NCI-H1436 (cell line): Measurements from ENCODE around the gene SLC25A25.
A peak's percentile ranks its signal among the peaks of the same experiment; 100 is the strongest.

Experiments
- DNase-seq: peaks from one replicate; lab custom pipeline; 2025; lab: John Stamatoyannopoulos, UW

SLC25A25 gene

DNA sequence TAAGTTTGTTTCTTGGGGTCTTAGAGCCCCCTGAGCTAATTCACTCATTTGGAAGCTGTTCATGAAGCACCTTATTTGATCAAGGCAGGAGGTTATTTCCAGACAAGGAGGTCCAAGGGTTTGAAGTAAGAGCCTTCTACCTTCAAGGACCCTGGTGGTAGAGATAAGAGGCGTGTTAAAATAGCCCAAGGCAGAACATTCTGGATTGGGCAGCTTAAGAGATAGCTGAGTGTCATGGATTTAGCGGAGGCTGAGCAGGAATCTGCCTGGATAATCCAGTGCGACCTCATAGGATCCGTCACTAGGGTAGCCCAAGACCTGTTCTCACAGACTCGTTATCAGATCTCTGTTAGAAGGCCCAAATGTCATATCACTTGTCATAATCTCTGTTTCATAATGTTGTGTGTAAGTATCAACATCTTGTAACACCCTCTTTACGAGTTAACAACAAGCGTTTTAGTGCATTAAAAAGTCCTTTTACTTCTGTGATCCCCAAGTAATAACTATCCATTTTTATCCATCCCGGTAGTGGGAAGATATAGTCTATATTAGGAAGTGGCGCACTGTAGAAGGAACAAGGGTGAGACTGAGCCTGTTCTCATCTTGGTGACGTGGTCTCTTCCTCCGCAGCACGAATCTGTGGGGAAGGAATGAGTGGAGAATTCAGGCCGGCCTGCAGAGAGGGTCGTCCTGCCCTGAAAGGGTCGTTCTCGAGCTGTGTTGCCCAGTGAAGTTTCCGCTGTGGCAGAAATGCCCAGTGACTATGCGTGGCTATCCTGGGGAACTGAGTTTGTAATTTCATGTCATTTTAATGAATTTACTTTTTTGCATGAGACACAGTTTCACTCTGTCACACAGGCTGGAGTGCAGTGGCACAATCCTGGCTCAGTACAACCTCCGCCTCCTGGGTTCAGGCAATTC, 28.8 kb downstream of the SLC25A25 start:
- no peak for DNase-seq

DNA sequence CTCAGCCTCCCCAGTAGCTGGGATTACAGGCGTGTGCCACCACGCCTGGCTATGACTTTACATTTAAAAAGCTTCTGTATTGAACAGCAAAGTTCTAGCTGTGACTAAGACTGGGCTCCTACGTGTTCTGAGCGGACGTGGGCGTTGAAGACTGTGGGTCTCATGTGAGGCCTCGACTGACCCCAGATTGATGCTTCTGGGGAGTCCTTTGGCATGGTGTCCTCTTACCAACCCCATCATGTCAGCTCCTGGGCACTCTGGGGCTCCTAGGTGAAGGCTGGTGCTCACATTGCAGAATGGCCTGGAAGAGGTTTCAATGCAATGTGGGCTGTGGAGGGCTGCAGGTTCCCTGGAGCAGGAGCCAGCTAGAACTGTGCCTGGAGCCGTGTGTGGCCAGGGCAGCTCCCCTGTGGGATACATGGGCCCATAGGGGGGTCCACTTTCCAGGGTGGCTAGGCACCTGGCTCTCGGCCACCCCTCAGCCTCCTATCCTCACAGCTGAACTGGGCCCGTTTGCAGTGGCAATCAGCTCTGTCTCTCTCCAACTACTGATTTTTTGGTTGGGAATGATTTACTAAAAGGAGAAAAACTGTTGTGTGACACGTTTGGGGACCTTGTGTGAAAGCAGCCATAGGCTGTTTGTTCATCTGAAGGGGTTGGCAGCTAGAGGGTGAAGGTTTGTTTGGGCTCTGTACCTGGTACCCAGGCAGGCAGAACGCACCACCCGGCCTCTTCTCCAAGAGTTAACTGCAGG, 29.7 kb downstream of the SLC25A25 start:
- DNase-seq = no peak

DNA sequence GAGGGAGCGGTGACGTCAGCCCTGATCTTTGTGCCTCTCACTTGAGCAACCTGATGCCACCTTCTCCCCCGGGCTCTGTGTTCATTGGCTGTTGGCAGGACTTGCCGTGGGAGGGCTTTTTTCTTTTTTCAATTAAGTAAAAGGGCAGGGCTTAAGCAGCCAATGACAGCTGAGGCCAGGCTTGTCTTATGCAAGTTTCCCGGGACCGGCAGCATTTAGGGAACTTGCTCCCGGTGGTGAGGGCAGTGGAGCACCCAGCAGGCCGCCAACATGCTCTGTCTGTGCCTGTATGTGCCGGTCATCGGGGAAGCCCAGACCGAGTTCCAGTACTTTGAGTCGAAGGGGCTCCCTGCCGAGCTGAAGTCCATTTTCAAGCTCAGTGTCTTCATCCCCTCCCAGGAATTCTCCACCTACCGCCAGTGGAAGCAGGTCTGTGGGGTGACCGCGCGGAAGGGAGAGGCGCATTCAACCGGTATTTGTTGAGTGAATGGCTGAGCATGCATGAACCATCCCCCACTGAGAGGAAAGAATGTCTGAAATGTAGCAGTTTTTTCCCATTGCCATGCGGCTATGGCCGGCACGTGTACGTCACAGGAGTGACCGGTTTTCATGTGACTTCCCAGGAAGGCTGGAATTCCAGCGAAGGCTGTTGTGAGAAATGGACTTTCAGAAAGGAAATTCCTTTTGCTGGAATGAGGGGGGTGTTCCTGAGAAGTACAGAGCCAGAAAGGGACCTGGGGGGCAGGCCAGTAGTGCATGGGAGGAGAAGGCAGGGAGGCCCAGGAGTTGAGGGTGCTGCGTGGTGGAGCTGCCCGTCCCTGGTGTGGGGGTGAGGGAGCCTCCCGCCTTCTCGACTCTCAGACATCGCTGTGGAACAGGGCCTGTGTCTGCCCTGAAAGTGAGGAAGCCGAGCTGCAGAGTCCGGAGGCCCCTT, 30.5 kb downstream of the SLC25A25 start:
- peak; percentile 96 for DNase-seq

DNA sequence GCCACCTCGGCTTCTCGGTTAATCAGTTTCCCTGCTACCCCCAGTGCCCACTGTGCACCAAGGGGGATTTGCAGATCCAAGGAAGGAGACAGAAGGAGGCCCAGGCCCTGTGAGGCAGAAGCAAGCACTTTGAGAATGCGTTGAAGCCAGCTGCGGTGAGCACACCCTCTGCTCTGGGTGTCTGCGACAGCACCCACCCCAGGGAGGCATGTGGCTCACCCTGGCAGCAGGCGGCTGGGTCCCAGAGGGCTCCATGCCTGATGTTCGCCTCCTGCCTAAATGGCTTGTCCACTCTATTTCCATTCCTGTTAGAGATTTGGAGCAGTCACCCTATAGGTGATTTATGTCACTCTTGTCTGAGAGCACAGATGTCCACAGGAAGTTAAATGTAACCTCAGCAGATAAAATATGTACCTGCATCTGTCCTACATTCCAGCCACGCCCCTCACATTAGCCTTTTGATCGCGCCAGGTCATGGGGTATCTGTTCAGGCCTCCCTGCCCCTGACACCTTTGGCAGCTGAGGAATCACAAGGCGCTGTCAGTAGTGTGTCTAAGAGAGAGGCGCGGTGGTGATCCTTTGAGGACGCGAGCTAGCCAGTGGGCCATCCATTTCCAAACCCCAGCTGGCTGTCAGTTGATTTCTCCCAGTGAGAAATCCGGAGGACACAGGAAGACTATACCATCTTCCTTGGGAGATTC, 31.3 kb downstream of the SLC25A25 start:
- DNase-seq = no peak

DNA sequence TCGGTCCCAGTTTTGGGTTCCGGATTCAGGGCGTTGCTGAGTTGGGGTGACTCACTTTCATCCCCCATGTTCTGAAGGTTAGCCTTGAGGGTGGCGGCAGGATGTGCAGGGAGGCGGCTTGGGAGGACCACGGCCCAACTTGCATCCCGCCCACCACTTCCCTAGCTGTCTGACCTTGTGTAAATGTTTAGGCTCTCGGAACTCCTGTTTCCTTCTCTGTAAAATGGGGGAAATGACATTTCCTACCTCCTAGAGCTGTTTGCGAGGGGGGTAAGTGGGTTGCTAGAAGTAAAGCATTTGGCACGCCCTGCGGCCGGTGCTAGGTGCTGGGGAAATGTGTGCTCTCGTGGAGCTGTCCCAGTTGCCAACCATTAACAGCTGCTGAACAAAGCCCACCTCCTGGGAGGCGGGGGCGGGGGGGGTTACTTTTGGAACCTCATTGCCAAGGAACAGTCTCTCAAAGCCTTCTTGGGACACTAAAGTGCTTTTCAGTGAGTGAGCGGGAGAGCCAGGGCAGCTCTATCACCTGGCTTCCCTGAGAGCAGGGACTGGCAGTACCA, 32.0 kb downstream of the SLC25A25 start:
- DNase-seq = no peak

DNA sequence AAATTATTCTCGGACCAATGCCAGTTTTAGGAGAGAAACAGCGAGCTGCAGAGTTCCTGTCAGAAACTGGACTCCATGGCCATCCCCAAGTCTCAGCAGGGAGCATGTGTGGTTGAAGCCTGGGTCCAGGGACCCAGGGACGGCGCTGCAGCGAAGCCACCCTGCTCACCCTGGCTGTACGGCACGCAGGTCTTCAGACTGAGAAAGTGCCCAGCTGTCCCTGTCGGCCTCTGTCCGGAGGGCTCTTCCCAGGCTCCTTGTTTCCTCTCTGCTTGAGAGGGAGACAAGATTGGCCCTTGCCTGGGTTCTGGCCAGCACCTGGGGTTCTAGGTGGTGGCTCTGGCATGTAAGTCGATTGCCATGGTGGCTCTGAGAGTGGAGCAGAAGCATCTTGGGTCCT, 32.5 kb downstream of the SLC25A25 start:
- DNase-seq = no peak

DNA sequence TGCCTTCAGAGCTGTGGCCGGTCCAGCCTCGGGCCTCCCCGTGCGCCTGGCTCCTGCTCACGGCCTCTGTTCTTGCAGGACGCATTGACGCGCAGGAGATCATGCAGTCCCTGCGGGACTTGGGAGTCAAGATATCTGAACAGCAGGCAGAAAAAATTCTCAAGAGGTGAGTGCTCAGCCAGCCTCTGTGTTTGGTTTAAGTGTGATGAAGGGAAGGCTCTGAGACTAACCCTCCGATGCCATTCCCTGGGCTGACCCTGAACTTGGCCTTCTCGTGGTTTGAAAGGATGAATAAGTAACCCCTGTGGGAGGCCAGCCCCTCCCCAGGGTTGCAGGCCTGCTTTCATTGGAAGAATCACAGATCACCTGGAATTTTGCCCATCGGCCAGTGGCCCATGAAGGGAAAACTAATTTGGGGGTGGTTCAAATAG, 33.2 kb downstream of the SLC25A25 start:
- DNase-seq = no peak

DNA sequence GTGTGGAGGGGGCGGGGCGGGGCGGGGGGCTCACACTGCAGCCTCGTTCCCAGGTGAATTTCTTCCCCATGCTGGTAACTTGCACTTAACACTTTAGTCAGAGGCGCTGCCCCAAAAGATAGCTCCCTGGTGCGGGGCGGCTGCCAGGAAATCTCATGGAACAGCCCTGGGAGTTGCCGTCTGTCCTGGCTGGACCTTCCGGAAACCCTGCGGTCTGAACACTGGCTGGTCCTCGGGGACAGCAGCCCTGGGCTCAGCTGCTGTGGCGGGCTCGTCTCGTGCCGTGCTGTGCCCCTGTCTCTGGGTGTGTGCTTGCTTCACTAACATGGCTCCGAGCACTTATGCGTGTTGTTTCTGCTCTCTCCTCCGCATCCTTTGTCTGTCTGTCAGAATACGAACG, 33.7 kb downstream of the SLC25A25 start:
- DNase-seq = no peak

DNA sequence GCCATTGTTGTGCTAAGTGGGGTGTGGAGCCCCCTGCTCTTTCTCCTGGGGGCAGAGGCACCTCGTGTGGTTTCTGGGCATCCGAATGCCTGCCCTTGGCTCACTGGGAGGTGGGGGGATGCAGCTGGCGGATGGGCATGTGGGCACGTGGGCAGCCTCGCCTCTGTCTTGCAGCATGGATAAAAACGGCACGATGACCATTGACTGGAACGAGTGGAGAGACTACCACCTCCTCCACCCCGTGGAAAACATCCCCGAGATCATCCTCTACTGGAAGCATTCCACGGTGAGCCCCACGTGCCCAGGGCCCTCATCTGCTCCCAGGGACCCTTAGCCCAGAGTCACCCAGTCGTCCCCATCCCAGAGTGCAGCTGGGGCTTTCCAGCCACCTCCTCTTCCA, 34.2 kb downstream of the SLC25A25 start:
- no peak for DNase-seq

DNA sequence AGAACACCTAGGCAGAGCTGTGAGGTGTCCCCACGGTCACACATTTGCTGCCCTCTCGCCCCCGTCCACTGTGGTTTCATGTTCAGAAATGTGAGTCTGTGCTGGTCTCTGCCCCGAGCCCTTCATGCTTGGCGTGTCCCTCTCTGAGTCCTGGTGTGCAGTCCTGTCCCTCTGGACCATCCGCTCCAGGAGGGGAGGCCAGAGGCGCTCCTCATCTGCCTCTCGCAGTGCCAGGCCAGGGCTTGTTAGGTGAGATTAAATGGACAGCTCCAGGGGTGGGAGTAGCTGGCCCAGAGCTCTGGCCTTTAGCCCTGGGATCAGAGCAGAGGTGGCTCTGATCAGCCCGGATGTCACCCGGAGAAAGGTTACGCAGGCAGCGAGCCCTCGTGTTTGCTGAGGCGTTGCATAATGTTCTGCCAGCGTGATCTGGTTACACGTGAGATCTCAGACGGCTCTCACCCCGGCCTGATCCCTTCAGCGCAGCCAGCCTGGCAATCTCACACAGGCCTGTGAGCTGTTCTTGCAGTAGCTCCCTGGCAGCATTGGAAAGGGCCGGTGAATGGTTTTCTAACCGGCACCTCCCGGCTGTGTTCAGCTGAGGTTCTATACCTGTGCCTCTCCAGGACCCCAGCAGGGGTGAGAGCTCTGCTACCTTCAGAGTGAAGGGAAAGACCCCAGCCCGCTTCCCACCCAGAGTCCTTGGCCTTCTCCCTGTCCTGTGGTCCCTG, 35.0 kb downstream of the SLC25A25 start:
- DNase-seq = no peak

DNA sequence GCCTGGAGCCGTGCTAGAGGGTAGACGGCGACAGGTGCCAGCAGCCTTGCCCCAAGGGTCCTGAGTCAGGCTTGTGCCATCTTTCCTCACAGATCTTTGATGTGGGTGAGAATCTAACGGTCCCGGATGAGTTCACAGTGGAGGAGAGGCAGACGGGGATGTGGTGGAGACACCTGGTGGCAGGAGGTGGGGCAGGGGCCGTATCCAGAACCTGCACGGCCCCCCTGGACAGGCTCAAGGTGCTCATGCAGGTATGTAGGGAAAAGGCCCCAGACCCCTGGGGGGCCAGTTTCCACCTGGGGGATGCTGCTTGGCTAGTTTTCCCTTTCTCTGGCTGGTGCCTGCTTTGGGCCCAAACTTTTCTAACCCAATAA, 35.5 kb downstream of the SLC25A25 start:
- DNase-seq = no peak

DNA sequence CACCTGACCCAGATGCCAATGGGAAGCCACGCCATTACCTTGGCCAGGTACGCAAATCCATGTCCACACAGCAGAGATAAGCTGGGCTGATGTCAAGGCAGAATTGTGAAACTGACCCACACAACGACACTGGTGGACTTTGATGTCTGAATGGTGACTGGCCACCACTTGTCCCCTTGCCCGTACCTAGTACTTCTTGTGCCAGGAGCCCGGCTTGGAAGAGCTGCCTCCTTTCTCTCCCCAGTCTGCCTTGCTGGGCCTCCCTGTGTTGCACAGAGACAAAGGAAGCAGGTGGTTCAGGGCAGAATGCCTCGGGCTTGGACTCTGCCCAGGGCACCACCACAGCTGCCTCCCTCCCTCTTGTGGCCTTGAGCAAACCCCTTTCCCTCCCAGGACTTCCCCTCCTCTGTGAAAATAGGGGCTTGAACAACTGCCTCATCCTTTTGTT, 36.2 kb downstream of the SLC25A25 start:
- no peak for DNase-seq

DNA sequence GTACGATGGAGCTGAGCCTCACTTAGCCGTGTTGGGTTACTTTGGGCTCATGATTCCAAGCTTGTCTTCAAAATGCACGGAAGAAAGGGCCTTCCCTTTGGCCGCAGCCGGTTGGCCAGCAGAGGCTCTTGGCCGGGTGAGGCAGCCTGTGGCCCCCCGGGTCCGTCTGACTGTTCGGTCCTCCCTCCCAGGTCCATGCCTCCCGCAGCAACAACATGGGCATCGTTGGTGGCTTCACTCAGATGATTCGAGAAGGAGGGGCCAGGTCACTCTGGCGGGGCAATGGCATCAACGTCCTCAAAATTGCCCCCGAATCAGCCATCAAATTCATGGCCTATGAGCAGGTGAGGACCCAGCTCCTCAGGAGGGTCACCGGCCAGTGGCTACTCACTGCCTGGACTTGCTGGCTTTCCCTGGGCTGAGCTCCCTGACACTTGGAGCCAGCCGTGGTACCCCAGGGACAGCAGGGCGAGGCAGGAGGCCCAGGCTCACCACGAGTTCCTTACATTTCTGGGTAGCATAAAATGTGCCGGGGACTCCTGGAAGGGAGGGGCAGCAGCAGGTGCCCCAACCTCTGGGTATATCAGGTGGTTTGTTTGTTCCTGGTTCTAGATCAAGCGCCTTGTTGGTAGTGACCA, 37.6 kb downstream of the SLC25A25 start:
- no peak for DNase-seq

DNA sequence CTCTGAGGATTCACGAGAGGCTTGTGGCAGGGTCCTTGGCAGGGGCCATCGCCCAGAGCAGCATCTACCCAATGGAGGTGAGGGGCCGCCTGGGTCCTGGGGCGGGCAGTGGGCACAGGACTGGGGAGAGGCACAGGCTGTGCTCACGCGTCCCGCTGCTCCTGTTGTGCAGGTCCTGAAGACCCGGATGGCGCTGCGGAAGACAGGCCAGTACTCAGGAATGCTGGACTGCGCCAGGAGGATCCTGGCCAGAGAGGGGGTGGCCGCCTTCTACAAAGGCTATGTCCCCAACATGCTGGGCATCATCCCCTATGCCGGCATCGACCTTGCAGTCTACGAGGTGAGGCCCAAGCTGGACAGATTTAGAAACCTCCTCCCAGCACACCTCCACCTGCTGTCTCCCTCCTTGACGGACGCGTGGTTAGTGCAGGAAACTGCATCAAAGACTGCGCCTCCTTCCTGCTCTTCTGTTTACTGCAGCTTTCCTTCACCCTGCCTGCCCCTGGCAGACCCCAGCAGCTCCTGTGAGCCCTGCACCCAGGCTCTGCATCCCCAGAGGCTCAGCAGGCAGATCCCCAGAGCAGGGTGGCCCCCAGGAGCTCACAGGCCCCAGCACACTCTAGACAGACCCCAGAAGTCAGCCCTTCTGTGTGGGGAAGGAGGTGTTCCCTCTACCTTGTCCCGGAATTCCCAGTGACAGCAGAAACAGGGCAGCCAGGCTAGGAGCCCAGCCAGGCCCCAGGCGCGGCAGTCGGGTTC, 38.3 kb downstream of the SLC25A25 start:
- no peak for DNase-seq

DNA sequence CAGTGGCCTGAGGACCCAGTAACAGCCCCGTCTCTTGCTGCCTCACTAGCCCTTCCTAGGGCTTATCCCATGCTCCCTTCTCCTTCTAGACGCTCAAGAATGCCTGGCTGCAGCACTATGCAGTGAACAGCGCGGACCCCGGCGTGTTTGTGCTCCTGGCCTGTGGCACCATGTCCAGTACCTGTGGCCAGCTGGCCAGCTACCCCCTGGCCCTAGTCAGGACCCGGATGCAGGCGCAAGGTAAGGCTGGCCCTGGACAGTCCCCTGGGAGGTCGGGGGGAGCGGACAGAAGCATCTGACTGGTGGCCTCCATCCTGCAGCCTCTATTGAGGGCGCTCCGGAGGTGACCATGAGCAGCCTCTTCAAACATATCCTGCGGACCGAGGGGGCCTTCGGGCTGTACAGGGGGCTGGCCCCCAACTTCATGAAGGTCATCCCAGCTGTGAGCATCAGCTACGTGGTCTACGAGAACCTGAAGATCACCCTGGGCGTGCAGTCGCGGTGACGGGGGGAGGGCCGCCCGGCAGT, 39.0 kb downstream of the SLC25A25 start:
- DNase-seq = no peak

DNA sequence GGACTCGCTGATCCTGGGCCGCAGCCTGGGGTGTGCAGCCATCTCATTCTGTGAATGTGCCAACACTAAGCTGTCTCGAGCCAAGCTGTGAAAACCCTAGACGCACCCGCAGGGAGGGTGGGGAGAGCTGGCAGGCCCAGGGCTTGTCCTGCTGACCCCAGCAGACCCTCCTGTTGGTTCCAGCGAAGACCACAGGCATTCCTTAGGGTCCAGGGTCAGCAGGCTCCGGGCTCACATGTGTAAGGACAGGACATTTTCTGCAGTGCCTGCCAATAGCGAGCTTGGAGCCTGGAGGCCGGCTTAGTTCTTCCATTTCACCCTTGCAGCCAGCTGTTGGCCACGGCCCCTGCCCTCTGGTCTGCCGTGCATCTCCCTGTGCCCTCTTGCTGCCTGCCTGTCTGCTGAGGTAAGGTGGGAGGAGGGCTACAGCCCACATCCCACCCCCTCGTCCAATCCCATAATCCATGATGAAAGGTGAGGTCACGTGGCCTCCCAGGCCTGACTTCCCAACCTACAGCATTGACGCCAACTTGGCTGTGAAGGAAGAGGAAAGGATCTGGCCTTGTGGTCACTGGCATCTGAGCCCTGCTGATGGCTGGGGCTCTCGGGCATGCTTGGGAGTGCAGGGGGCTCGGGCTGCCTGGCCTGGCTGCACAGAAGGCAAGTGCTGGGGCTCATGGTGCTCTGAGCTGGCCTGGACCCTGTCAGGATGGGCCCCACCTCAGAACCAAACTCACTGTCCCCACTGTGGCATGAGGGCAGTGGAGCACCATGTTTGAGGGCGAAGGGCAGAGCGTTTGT, 39.6 kb downstream of the SLC25A25 start:
- DNase-seq = no peak

DNA sequence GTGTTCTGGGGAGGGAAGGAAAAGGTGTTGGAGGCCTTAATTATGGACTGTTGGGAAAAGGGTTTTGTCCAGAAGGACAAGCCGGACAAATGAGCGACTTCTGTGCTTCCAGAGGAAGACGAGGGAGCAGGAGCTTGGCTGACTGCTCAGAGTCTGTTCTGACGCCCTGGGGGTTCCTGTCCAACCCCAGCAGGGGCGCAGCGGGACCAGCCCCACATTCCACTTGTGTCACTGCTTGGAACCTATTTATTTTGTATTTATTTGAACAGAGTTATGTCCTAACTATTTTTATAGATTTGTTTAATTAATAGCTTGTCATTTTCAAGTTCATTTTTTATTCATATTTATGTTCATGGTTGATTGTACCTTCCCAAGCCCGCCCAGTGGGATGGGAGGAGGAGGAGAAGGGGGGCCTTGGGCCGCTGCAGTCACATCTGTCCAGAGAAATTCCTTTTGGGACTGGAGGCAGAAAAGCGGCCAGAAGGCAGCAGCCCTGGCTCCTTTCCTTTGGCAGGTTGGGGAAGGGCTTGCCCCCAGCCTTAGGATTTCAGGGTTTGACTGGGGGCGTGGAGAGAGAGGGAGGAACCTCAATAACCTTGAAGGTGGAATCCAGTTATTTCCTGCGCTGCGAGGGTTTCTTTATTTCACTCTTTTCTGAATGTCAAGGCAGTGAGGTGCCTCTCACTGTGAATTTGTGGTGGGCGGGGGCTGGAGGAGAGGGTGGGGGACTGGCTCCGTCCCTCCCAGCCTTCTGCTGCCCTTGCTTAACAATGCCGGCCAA, 40.4 kb downstream of the SLC25A25 start:
- no peak for DNase-seq
